ENCODE data around the gene ODF2L.

- TF ChIP-seq CTCF (conservative IDR thresholded peaks at IDR 0.05 in 1 of 2, IDR thresholded peaks at IDR 0.05 in 1 of 2; ENCODE audit: low read depth in 1 of 2, low read length in 2 of 2) (no peak), EZH2 (IDR thresholded peaks at IDR 0.05; ENCODE audit: low read length, missing control alignments) (no peak)
Observed at GRCh38 chr1:86395751-86396497, at the start of gene ODF2L.

Data from fibroblast of lung (primary cell).